Measurements from ENCODE around the gene RAB4B. TPM values are rescaled to one million over a fixed set of nuclear protein-coding genes. Genes with fewer than 3 reads are reported as not detected.

The RAB4B gene
- total and polyA plus RNA-seq, 2 of the 13 experiments (the other 11 are each of a cell fraction or from before 2014, with no cell fraction given), result 3.3 to 5.4 TPM

DNA sequence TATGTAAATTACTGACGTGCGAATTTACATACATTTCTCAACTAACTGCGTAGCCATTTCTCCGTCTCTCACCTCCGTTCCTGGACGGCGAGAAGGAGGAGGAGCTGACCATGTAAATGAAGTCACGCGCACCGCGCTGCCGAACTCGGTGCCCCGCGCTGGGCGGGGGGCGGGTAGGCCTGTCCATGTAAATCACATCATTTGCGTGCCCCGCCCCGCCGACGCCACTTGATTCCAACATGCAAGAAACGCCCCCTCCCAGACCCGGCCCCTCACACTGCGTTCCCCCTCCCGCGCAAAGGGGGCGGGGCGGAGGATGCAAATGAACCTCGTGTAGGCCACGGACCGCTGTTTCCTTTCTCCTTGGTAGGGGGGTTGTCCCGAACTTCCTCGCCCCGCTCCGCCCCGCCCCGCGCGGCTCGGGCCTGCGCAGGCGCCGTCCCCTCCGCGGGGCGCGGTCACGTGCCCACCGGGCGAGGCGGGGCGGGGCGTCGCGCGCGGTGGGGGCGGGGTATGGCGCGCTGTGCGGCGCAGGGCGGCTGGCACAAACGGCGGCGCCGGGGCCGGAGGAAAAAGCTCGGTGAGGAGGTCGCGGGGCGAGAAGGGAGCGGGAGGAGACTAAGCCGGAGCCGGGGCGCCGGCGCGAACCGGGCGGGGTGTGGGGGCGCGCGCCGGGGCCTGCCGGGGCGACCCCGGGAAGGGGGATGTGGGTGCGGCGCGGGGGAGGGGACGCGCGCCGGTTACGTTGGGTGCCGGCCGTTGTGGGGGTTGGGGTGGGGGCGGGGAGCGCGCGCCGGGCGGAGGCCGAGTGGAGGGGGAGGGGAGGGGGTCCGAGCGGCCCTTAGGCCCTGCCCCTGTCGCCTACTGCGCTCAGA is 20.9 kb downstream of the RAB4B start, which contains the start of gene EGLN2 (continued):
- TF ChIP-seq, protein P1, sequence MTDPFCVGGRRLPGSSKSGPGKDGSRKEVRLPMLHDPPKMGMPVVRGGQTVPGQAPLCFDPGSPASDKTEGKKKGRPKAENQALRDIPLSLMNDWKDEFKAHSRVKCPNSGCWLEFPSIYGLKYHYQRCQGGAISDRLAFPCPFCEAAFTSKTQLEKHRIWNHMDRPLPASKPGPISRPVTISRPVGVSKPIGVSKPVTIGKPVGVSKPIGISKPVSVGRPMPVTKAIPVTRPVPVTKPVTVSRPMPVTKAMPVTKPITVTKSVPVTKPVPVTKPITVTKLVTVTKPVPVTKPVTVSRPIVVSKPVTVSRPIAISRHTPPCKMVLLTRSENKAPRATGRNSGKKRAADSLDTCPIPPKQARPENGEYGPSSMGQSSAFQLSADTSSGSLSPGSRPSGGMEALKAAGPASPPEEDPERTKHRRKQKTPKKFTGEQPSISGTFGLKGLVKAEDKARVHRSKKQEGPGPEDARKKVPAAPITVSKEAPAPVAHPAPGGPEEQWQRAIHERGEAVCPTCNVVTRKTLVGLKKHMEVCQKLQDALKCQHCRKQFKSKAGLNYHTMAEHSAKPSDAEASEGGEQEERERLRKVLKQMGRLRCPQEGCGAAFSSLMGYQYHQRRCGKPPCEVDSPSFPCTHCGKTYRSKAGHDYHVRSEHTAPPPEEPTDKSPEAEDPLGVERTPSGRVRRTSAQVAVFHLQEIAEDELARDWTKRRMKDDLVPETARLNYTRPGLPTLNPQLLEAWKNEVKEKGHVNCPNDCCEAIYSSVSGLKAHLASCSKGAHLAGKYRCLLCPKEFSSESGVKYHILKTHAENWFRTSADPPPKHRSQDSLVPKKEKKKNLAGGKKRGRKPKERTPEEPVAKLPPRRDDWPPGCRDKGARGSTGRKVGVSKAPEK (CRISPR knock-in tag; IDR thresholded peaks at IDR 0.05; ENCODE audit: borderline replicate concordance), result no peak
- no peak for TF ChIP-seq ZNF543 (CRISPR knock-in tag; IDR thresholded peaks at IDR 0.05)
- no peak for TF ChIP-seq ZNF775 (CRISPR knock-in tag; IDR thresholded peaks at IDR 0.05; ENCODE audit: borderline replicate concordance)
- TF ChIP-seq ZNF10 (CRISPR knock-in tag; IDR thresholded peaks at IDR 0.05; ENCODE audit: borderline replicate concordance, low read depth), result no peak
- no peak for TF ChIP-seq ZNF260 (CRISPR knock-in tag; IDR thresholded peaks at IDR 0.05; ENCODE audit: borderline replicate concordance, low read depth)
- no peak for TF ChIP-seq ZNF530 (CRISPR knock-in tag; IDR thresholded peaks at IDR 0.05; ENCODE audit: low read depth)
- no peak for TF ChIP-seq SMAD3 (CRISPR knock-in tag; IDR thresholded peaks at IDR 0.05)
- TF ChIP-seq ZBTB37 (CRISPR knock-in tag; IDR thresholded peaks at IDR 0.05), result no peak
- no peak for TF ChIP-seq ASH2L (IDR thresholded peaks at IDR 0.05; ENCODE audit: insufficient read length, low read depth, low read length)
- no peak for TF ChIP-seq KLF6 (CRISPR knock-in tag; IDR thresholded peaks at IDR 0.05)
- no peak for TF ChIP-seq ZNF616 (CRISPR knock-in tag; IDR thresholded peaks at IDR 0.05; ENCODE audit: low read depth)
- TF ChIP-seq ZNF274 (CRISPR knock-in tag; IDR thresholded peaks at IDR 0.05), result no peak
- TF ChIP-seq, protein P2, sequence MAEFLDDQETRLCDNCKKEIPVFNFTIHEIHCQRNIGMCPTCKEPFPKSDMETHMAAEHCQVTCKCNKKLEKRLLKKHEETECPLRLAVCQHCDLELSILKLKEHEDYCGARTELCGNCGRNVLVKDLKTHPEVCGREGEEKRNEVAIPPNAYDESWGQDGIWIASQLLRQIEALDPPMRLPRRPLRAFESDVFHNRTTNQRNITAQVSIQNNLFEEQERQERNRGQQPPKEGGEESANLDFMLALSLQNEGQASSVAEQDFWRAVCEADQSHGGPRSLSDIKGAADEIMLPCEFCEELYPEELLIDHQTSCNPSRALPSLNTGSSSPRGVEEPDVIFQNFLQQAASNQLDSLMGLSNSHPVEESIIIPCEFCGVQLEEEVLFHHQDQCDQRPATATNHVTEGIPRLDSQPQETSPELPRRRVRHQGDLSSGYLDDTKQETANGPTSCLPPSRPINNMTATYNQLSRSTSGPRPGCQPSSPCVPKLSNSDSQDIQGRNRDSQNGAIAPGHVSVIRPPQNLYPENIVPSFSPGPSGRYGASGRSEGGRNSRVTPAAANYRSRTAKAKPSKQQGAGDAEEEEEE (CRISPR knock-in tag; IDR thresholded peaks at IDR 0.05; ENCODE audit: borderline replicate concordance), result no peak
- TF ChIP-seq, protein P3, sequence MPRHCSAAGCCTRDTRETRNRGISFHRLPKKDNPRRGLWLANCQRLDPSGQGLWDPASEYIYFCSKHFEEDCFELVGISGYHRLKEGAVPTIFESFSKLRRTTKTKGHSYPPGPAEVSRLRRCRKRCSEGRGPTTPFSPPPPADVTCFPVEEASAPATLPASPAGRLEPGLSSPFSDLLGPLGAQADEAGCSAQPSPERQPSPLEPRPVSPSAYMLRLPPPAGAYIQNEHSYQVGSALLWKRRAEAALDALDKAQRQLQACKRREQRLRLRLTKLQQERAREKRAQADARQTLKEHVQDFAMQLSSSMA (CRISPR knock-in tag; IDR thresholded peaks at IDR 0.05), result no peak
- TF ChIP-seq ARNT2 (CRISPR knock-in tag; IDR thresholded peaks at IDR 0.05; ENCODE audit: low read depth), result no peak
- TF ChIP-seq SETDB1 (CRISPR knock-in tag; IDR thresholded peaks at IDR 0.05; ENCODE audit: borderline replicate concordance), result no peak
- TF ChIP-seq EEA1 (CRISPR knock-in tag; IDR thresholded peaks at IDR 0.05; ENCODE audit: borderline replicate concordance), result no peak
- no peak for TF ChIP-seq HOXA7 (CRISPR knock-in tag; IDR thresholded peaks at IDR 0.05)
- TF ChIP-seq PRPF4 (IDR thresholded peaks at IDR 0.05; ENCODE audit: low read depth, low read length, poor library complexity, severe bottlenecking), result no peak
- 0 out of 2 replicates have a peak, but pooled peaks have one; percentile 3 for TF ChIP-seq GMEB2 (CRISPR knock-in tag; IDR thresholded peaks at IDR 0.05; ENCODE audit: low read depth)
